NT2/D1 (cell line): Measurements from ENCODE around the gene JAGN1.

ENCODE experiments used
- SUZ12 ChIP-seq: IDR thresholded peaks from 2 replicates; pipeline ENCODE4 v1.6.1; 2011; ENCODE audit not compliant: insufficient read length, insufficient read depth; ENCODE audit errors: extremely low read depth
- YY1 ChIP-seq: IDR thresholded peaks from 2 replicates; pipeline ENCODE4 v1.6.1; 2011; ENCODE audit not compliant: insufficient read length, insufficient read depth
- ZNF274 ChIP-seq: IDR thresholded peaks from 2 replicates; pipeline ENCODE4 v1.6.1; 2011; ENCODE audit warnings: mild to moderate bottlenecking, low read depth, low read length

- TF ChIP-seq SUZ12 (no peak), ZNF274 (no peak), YY1 (no peak)
Measured at GRCh38 chr3:9859530-9860025, 30.8 kb upstream of the JAGN1 start.
